Measurements from ENCODE around the gene NPAS1.

- TF ChIP-seq, protein P1, sequence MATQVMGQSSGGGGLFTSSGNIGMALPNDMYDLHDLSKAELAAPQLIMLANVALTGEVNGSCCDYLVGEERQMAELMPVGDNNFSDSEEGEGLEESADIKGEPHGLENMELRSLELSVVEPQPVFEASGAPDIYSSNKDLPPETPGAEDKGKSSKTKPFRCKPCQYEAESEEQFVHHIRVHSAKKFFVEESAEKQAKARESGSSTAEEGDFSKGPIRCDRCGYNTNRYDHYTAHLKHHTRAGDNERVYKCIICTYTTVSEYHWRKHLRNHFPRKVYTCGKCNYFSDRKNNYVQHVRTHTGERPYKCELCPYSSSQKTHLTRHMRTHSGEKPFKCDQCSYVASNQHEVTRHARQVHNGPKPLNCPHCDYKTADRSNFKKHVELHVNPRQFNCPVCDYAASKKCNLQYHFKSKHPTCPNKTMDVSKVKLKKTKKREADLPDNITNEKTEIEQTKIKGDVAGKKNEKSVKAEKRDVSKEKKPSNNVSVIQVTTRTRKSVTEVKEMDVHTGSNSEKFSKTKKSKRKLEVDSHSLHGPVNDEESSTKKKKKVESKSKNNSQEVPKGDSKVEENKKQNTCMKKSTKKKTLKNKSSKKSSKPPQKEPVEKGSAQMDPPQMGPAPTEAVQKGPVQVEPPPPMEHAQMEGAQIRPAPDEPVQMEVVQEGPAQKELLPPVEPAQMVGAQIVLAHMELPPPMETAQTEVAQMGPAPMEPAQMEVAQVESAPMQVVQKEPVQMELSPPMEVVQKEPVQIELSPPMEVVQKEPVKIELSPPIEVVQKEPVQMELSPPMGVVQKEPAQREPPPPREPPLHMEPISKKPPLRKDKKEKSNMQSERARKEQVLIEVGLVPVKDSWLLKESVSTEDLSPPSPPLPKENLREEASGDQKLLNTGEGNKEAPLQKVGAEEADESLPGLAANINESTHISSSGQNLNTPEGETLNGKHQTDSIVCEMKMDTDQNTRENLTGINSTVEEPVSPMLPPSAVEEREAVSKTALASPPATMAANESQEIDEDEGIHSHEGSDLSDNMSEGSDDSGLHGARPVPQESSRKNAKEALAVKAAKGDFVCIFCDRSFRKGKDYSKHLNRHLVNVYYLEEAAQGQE (IDR thresholded peaks at IDR 0.05; ENCODE audit: low read depth), result no peak
- TF ChIP-seq CTCF (IDR thresholded peaks at IDR 0.05 in 2 of 3, conservative IDR thresholded peaks at IDR 0.05 in 1 of 3; ENCODE audit: borderline replicate concordance in 1 of 3, insufficient read depth in 1 of 3, low read depth in 2 of 3, low read length in 2 of 3) (no peak), EZH2 (IDR thresholded peaks at IDR 0.05) (no peak), JUND (IDR thresholded peaks at IDR 0.05) (no peak), TCF7L2 (IDR thresholded peaks at IDR 0.05; ENCODE audit: borderline replicate concordance, extremely low read depth, insufficient read depth, insufficient read length) (no peak), SIN3A (IDR thresholded peaks at IDR 0.05; ENCODE audit: low read depth) (no peak), EZH2phosphoT487 (IDR thresholded peaks at IDR 0.05; ENCODE audit: borderline replicate concordance) (no peak), POLR2A (IDR thresholded peaks at IDR 0.05; ENCODE audit: borderline replicate concordance, extremely low read depth, insufficient read depth, insufficient read length) (no peak), POLR2AphosphoS5 (IDR thresholded peaks at IDR 0.05; ENCODE audit: low read depth, low read length) (no peak), EGR1 (IDR thresholded peaks at IDR 0.05; ENCODE audit: low read depth) (no peak)
- TF ChIP-seq, protein P2, sequence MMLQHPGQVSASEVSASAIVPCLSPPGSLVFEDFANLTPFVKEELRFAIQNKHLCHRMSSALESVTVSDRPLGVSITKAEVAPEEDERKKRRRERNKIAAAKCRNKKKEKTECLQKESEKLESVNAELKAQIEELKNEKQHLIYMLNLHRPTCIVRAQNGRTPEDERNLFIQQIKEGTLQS (IDR thresholded peaks at IDR 0.05), result no peak
Observed at GRCh38 chr19:46978171-46978869, 41.3 kb upstream of the NPAS1 start.
